Neural cell (in vitro differentiated cells): ENCODE results near the gene KNSTRN. TPM values are rescaled to one million over a fixed set of nuclear protein-coding genes. Genes with fewer than 3 reads are reported as not detected.

Experiments
- H2AFZ ChIP-seq: fragments of 200-600, 300-800 bp; sonication (generic), shearing (Covaris generic); 2 replicates; pipeline ENCODE4 v1.6.0; 2014; ENCODE audit warnings: low read depth, mild to moderate bottlenecking, antibody characterized with exemption, low read length, moderate library complexity
- H3F3A ChIP-seq: fragments of 200-600 bp; shearing (Covaris generic); 2 replicates; pipeline ENCODE4 v1.6.1; 2016; ENCODE audit warnings: mild to moderate bottlenecking, moderate library complexity, mixed read lengths, antibody characterized with exemption, low read length; ENCODE audit not compliant: insufficient read depth, poor library complexity, severe bottlenecking
- H3K27ac ChIP-seq: fragments of 200-600, 300-800 bp; sonication (generic), shearing (Covaris generic); 2 replicates; pipeline ENCODE4 v1.5.1; 2014; ENCODE audit warnings: mild to moderate bottlenecking, low read length, moderate library complexity
- H3K27me3 ChIP-seq: fragments of 300-800, 200-600 bp; sonication (generic), shearing (Covaris generic); 2 replicates; pipeline ENCODE4 v1.6.0; 2014; ENCODE audit warnings: mild to moderate bottlenecking, low read depth, low read length, moderate library complexity; ENCODE audit not compliant: insufficient read depth
- H3K36me3 ChIP-seq: fragments of 300-800, 200-600 bp; sonication (generic), shearing (Covaris generic); 2 replicates; pipeline ENCODE4 v1.5.1; 2014; ENCODE audit warnings: mild to moderate bottlenecking, antibody characterized with exemption, low read length, moderate library complexity; ENCODE audit not compliant: insufficient read depth
- H3K4me2 ChIP-seq: fragments of 300-800, 200-600 bp; sonication (generic), shearing (Covaris generic); 2 replicates; pipeline ENCODE4 v1.6.0; 2014; ENCODE audit warnings: mild to moderate bottlenecking, low read length
- H3K4me3 ChIP-seq: fragments of 300-800, 200-600 bp; sonication (generic), shearing (Covaris generic); 2 replicates; pipeline ENCODE4 v1.5.1; 2014; ENCODE audit warnings: mild to moderate bottlenecking, low read length, moderate library complexity
- H3K79me2 ChIP-seq: fragments of 200-600 bp; shearing (Covaris generic); replicated peaks from 2 replicates; pipeline ENCODE4 v1.6.0; 2014; ENCODE audit warnings: mild to moderate bottlenecking, low read length, moderate library complexity; ENCODE audit not compliant: insufficient read depth
- H3K9ac ChIP-seq: fragments of 300-800, 200-600 bp; sonication (generic), shearing (Covaris generic); 2 replicates; pipeline ENCODE4 v1.6.1; 2016; ENCODE audit warnings: mild to moderate bottlenecking, low read length, mixed read lengths
- H3K9me2 ChIP-seq: fragments of 200-600 bp; shearing (Covaris generic); 2 replicates; pipeline ENCODE4 v1.6.1; 2016; ENCODE audit warnings: mild to moderate bottlenecking, low read length, mixed read lengths; ENCODE audit not compliant: insufficient read depth
- H3K9me3 ChIP-seq: fragments of 200-600, 300-800 bp; sonication (generic), shearing (Covaris generic); 2 replicates; pipeline ENCODE4 v1.6.1; 2016; ENCODE audit warnings: mild to moderate bottlenecking, mixed run types, low read length, moderate library complexity, mixed read lengths
- H4K20me1 ChIP-seq: fragments of 200-600 bp; shearing (Covaris generic); 2 replicates; pipeline ENCODE4 v1.6.1; 2016; ENCODE audit warnings: mild to moderate bottlenecking, mixed run types; ENCODE audit not compliant: insufficient read depth
- CTCF ChIP-seq: fragments of 450-650 bp; IDR thresholded peaks from 2 replicates; pipeline ENCODE4 v1.5.1; 2014; ENCODE audit warnings: antibody characterized with exemption, mild to moderate bottlenecking, moderate library complexity; ENCODE audit not compliant: poor library complexity, severe bottlenecking
- EP300 ChIP-seq: fragments of 450-650 bp; conservative IDR thresholded peaks from 2 replicates; pipeline ENCODE4 v1.6.1; 2014; ENCODE audit warnings: antibody characterized with exemption, mild to moderate bottlenecking, moderate library complexity; ENCODE audit not compliant: poor library complexity, severe bottlenecking
- EZH2 ChIP-seq: fragments of 200-600, 300-800 bp; shearing (Covaris generic), sonication (generic); IDR thresholded peaks from 2 replicates; pipeline ENCODE4 v1.6.1; 2014; ENCODE audit warnings: antibody characterized with exemption, low read length, borderline replicate concordance, mild to moderate bottlenecking; ENCODE audit not compliant: insufficient read depth, poor library complexity, severe bottlenecking
- MXI1 ChIP-seq: fragments of 450-650 bp; conservative IDR thresholded peaks from 2 replicates; pipeline ENCODE4 v1.6.1; 2014; ENCODE audit warnings: antibody characterized with exemption, mild to moderate bottlenecking; ENCODE audit not compliant: poor library complexity, severe bottlenecking
- POLR2AphosphoS5 ChIP-seq: IDR thresholded peaks from 2 replicates; pipeline ENCODE4 v1.6.1; 2012
- RAD21 ChIP-seq: fragments of 450-650 bp; conservative IDR thresholded peaks from 2 replicates; pipeline ENCODE4 v1.6.1; 2014; ENCODE audit warnings: antibody characterized with exemption, mild to moderate bottlenecking, moderate library complexity
- REST ChIP-seq: IDR thresholded peaks from 2 replicates; pipeline ENCODE4 v1.6.1; 2012; ENCODE audit warnings: borderline replicate concordance
- SMC3 ChIP-seq: fragments of 450-650 bp; conservative IDR thresholded peaks from 2 replicates; pipeline ENCODE4 v1.6.1; 2014; ENCODE audit warnings: antibody characterized with exemption, mild to moderate bottlenecking, moderate library complexity; ENCODE audit not compliant: poor library complexity
- TAF1 ChIP-seq: IDR thresholded peaks from 2 replicates; pipeline ENCODE4 v1.6.1; 2012; ENCODE audit warnings: low read depth
- polyA plus RNA-seq: library from polyadenylated mRNA; depleted of rRNA; stranded (reverse); fragments of >200 nt; gene quantifications from 2 replicates; pipeline ENCODE4 v1.2.3, GENCODE V29; 2014

KNSTRN gene
- polyA plus RNA-seq, 1 donor from 2014 or later = 38.3 TPM

DNA sequence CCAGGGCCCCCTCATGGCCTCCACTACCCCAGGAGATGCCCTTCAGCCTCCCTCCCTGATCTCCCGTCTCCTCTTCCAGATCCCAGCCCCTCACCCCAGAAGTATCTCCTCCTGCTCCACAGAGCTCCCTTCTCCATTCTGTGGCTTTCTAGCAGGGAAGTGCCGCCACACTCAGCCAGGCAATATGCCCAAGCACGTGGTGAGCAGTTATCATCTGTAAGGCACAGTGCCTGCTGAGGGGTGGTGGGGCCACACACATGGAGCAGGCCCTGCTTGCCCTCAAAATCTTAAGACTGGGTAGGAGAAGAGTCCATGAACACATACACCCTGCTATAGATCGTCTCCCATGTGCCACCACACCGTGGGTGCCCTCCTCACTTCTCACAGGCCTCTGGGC lies 34.0 kb upstream of the KNSTRN start:
- Histone ChIP-seq H3K9me3 (no peaks in the 10 kb centered on the region), H3K9ac (no peak overlapping the region)
- TF ChIP-seq RAD21 (no peak), EP300 (no peak), CTCF (no peak), TAF1 (no peak), REST (no peak), MXI1 (no peak), SMC3 (no peak), EZH2 (no peak), POLR2AphosphoS5 (no peak)

DNA sequence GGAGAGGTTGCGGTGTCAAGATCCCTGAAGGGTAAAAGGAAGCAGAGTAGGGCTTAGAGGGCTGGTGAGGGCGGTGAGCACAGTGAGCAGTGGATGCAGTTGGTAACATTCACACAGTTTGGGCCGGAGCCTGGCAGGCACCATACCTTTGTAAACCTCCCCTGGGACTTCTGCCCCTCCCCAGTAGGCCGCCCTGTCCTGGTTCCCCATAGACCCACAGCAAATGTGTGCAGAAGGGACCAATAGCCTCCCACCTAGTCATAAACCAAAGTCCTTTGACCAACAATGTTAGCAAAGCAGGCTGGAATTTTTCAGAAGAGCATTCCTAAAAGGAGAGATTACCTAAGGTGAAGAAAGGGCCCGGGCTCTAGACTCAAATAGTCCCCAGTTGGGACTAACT lies 33.4 kb upstream of the KNSTRN start:
- H3K27me3 ChIP-seq = no peaks in the 10 kb centered on the region
- H2AFZ ChIP-seq = no peak overlapping the region
- no peaks in the 10 kb centered on the region for H3K9me2 ChIP-seq

More for the DNA sequence above, 34.0 kb upstream of the KNSTRN start:
- Histone ChIP-seq H4K20me1 (no peaks in the 10 kb centered on the region), H2AFZ (no peak overlapping the region), H3K79me2 (no peaks in the 10 kb centered on the region), H3K27me3 (no peaks in the 10 kb centered on the region), H3K4me2 (no peak overlapping the region), H3F3A (no peaks in the 10 kb centered on the region), H3K27ac (no peak overlapping the region), H3K9me2 (no peaks in the 10 kb centered on the region), H3K36me3 (no peaks in the 10 kb centered on the region), H3K4me3 (no peak overlapping the region)

More for the DNA sequence above, 33.4 kb upstream of the KNSTRN start:
- TF ChIP-seq EZH2 (no peak), MXI1 (no peak)
- no peaks in the 10 kb centered on the region for H3K36me3 ChIP-seq
- H4K20me1 ChIP-seq = no peaks in the 10 kb centered on the region
- no peak overlapping the region for H3K27ac ChIP-seq
- H3K9me3 ChIP-seq = no peaks in the 10 kb centered on the region
- no peaks in the 10 kb centered on the region for H3K79me2 ChIP-seq
- H3K4me3 ChIP-seq = no peak overlapping the region
- H3F3A ChIP-seq = no peaks in the 10 kb centered on the region
- no peak overlapping the region for H3K4me2 ChIP-seq
- H3K9ac ChIP-seq = no peak overlapping the region
